GM12873 (cell line): ENCODE results near the gene TOX2.
A peak's percentile ranks its signal among the peaks of the same experiment; 100 is the strongest.

Experiments used
- CTCF ChIP-seq: IDR thresholded peaks from 2 replicates; pipeline ENCODE4 v1.5.1; 2012; ENCODE audit warnings: low read depth, mild to moderate bottlenecking, moderate library complexity, low read length, control low read depth; ENCODE audit not compliant: insufficient read depth; ENCODE audit errors: missing control alignments

TOX2 gene

GRCh38 chr20:44039147-44039546, 124.5 kb downstream of the TOX2 start:
- no peak for TF ChIP-seq CTCF

- TF ChIP-seq CTCF: no peak
These were observed 125.1 kb downstream of the TOX2 start for GRCh38 chr20:44039741-44040140.

GRCh38 chr20:44040202-44040915, 125.7 kb downstream of the TOX2 start:
- no peak for TF ChIP-seq CTCF

- peak; percentile 14 for TF ChIP-seq CTCF
These were observed 126.3 kb downstream of the TOX2 start for GRCh38 chr20:44041001-44041400.

GRCh38 chr20:44050327-44050726, 135.7 kb downstream of the TOX2 start:
- TF ChIP-seq CTCF: no peak

GRCh38 chr20:44050925-44051660, 136.4 kb downstream of the TOX2 start:
- no peak for TF ChIP-seq CTCF

GRCh38 chr20:44051661-44052000, 137.0 kb downstream of the TOX2 start:
- TF ChIP-seq CTCF: no peak
